GM10266 (cell line): Measurements from ENCODE around the gene ANO7.
"Not testable (repeated sequence)": the region's sequence is repeated elsewhere in the genome, so short reads cannot be mapped to it uniquely, and the experiment has no call there.

ENCODE experiments used
- DNase-seq: peaks from one replicate; pipeline ENCODE4 v3.0.0; 2012; ENCODE audit errors: extremely low spot score
- TF ChIP-seq, protein P1 (sequence below): IDR thresholded peaks from 2 replicates; pipeline ENCODE4 v1.5.1; 2012; ENCODE audit warnings: mild to moderate bottlenecking, low read depth; ENCODE audit not compliant: control insufficient read depth, insufficient read depth; ENCODE audit errors: missing control alignments

Gene ANO7

DNA sequence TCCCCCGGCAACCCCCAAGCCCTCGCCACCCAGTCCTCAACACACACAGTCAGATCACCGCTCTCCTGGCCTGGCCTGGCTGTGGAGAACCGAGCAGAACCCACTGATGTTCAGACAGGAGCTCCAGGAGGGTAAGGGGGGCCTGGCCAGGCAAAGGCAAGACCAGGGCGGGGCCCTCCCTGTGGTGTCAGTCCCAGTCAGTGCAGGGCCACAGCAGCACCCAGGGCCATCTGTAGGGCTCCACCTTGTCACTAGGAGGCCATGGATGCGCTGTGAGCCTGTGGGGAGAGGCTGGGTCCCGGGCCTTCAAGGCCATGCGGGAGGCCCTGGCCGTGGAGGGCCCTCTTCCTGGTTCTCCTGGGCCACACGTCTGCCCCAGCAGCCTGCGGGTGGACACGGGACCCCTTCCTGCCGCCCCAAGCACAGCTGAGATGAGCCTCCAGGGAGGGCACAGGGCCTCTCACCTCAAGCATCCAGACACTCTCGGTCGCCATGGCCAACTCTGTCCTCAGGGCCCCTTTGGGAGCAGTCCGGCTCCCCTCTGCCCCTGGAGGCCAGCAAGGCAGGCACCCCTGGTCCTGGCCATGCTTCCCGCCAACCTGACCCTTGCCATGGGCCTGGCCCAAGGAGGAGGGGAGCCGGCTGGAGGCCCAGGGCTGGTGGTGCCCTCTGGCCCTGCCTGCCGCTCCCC is 2.0 kb downstream of the ANO7 start:
- no peak for DNase-seq
- TF ChIP-seq, protein P1, sequence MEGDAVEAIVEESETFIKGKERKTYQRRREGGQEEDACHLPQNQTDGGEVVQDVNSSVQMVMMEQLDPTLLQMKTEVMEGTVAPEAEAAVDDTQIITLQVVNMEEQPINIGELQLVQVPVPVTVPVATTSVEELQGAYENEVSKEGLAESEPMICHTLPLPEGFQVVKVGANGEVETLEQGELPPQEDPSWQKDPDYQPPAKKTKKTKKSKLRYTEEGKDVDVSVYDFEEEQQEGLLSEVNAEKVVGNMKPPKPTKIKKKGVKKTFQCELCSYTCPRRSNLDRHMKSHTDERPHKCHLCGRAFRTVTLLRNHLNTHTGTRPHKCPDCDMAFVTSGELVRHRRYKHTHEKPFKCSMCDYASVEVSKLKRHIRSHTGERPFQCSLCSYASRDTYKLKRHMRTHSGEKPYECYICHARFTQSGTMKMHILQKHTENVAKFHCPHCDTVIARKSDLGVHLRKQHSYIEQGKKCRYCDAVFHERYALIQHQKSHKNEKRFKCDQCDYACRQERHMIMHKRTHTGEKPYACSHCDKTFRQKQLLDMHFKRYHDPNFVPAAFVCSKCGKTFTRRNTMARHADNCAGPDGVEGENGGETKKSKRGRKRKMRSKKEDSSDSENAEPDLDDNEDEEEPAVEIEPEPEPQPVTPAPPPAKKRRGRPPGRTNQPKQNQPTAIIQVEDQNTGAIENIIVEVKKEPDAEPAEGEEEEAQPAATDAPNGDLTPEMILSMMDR = no peak

DNA sequence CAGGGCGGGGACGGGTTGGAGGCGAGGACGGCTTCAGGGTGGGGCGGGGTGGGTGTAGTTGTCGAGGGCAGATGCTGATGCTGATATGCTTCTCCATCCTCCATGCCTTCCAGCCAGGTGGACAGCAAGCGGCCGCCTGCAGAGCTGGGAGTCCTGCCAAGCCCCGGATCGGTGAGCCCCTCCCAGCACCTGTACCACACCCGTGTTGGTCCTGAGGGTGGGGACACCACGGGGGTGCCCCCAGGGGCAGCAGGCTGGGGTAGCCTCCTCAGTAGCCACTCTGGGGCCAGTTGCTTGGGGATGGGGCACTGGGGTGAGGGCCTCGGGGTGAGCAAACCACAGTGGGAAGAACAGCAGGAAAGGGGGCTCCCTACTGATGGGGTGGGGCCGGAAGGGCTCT is 2.6 kb downstream of the ANO7 start:
- DNase-seq = no peak
- TF ChIP-seq, protein P1 = no peak

DNA sequence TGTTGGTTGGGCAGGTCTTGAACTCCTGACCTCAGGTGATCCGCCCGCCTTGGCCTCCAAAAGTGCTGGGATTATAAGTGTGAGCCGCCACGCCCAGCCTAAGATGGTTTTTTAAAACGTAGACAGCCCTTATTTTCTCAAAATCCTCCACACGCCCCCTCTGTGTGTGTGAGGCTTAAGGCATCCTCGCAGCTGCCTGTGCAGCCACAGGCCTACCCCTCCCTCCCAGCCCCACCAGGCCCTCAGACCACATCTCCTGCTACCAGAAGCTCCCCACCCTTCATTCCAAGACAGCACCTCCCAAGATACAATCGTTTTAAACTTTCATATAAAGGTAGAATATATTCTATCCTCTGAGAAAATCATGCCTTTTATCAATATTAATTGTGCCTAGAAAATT is 4.8 kb downstream of the ANO7 start:
- no peak for DNase-seq
- TF ChIP-seq, protein P1 = no peak

DNA sequence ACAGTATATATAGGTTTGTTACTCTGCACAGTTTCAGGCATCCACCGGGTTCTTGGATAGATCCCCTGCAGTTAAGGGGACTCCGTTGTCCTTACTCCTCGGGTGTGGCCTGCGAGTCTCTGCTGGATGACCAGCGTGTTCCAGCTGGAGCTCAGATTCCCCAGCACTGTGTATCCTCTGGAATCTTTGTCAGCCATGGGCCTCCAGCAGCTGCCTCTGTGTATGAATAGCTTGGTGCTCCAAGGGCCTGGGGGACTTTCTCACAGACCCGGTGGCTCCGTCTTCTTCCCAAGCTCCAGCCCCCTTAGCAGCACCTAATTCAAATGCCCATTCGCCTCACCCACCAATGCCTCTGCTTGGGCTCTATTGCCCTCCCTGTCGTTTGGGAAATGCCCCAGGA is 6.3 kb downstream of the ANO7 start:
- no peak for DNase-seq
- TF ChIP-seq, protein P1 = no peak

DNA sequence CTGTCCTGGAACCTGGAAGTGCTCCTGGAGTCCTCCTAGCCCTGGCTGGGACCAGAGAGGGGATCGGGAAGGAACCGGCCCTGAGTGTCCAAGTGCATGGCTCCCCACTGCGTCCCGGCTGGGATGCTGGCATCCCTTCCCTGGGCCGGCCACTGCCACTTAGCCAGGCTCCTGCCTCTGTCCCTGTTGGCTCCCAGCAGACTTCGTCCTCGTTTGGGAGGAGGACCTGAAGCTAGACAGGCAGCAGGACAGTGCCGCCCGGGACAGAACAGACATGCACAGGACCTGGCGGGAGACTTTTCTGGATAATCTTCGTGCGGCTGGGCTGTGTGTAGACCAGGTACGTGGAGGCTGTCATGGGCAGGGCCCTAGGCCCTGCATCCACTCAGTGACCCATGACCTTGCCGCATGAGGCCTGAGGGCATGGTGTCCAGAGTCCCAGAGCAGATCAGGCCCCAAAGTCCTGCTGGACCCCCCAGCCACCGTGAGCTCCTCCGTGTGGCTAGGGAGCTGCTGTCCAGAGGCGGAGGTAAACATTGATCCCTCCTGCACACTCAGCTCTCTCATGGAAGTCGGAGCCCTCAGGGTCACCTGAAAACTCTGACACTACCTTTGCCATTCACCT is 7.1 kb downstream of the ANO7 start:
- TF ChIP-seq, protein P1 = no peak
- DNase-seq = no peak

DNA sequence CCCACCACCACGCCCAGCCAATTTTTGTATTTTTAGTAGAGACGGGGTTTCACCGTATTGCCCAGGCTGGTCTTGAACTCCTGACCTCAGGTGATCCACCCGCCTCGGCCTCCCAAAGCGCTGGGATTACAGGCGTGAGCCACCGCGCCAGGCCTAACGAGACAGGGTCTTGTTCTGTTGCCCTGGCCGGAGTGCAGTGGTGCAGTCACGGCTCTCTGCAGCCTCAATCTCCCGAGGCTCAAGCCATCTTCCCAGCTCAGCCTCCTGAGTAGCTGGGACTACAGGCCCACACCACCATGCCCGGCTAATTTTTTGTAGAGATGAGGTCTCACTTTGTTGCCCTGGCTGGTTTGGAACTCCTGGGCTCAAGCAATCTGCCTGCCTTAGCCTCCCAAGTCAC is 8.8 kb downstream of the ANO7 start:
- not testable (repeated sequence) for DNase-seq

DNA sequence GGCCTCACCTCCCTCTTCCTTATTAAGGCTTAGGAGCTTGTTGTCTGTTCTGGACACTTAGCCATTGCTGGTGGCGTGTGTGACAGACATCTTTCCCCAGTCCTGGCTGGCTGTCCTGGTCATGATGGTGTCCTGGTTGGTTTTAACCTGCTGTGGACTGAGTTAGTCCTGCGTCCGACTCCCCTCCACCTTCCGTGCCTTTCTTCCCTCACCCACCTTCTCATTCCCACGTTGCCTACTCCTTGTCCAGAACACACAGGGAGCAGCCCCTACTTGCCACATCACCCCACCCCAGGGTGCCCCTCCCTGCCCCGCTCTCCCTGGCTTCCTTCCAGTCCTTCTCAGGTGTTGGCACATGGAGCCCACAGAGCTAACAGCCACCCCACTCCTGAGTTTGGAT is 9.5 kb downstream of the ANO7 start:
- DNase-seq = no peak
- TF ChIP-seq, protein P1 = no peak
